ENCODE measurements around the gene PSMF1. TPM values are rescaled to one million over a fixed set of nuclear protein-coding genes. Genes with fewer than 3 reads are reported as not detected.

The PSMF1 gene
- total and polyA plus RNA-seq, 4 donors: 37.5 to 161 (median 68.2) TPM

DNA sequence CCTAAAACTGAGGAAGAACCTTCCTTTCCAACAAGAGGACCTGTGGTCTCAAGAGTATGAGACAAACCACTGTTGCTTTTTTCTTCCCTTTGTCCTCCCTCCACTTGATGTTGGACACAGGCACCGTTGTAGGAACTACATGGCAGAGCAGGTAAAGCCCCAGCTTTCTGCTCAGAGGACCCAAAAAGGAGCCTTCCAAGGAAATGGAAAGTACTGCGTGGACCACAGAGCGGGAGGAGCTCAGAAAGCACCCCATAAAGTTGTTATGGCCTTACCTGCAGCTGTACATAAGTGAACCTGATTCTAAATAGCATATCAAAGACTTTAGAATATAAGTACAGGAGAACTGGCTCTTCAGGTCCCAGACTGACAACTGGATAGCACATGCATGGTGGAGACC is 36.9 kb downstream of the PSMF1 start:
- TF ChIP-seq CTCF (IDR thresholded peaks at IDR 0.05; ENCODE audit: control extremely low read depth, extremely low read depth): no peak

GRCh38 chr20:1160496-1160895 is 42.1 kb downstream of the PSMF1 start:
- Histone ChIP-seq H3K27ac (ENCODE audit: low read depth in 1 of 2, low read length in 1 of 2) (no peak overlapping the region), H3K27me3 (ENCODE audit: control insufficient read depth in 3 of 3, insufficient read depth in 3 of 3, low read length in 2 of 3) (no peaks in the 10 kb centered on the region), H3K4me3 (no peak overlapping the region), H3K9me3 (ENCODE audit: control insufficient read depth in 4 of 4, insufficient read depth in 3 of 4, low read length in 3 of 4) (peaks cover 0 to 2% (median 0%) of the 10 kb centered on the region in 4 donors), H3K36me3 (ENCODE audit: control insufficient read depth in 4 of 4, insufficient read depth in 4 of 4, low read length in 4 of 4) (peaks cover 15 to 41% (median 26%) of the 10 kb centered on the region in 4 donors), H3K9ac (ENCODE audit: insufficient read depth in 1 of 2, low read length in 2 of 2) (no peak overlapping the region), H3K4me1 (ENCODE audit: control insufficient read depth in 5 of 5, insufficient read depth in 5 of 5, low read length in 5 of 5) (no peaks in the 10 kb centered on the region)
- WGBS, 2 donors: 98 to 99% methylated on average over 10 of the region's 10 CpGs
- TF ChIP-seq CTCF (IDR thresholded peaks at IDR 0.05; ENCODE audit: control extremely low read depth, extremely low read depth): no peak
- DNase-seq (no peak), ATAC-seq (ENCODE audit: insufficient read depth, low FRiP score) (no peak)

More for the DNA sequence above, 36.9 kb downstream of the PSMF1 start:
- Histone ChIP-seq H3K9me3 (ENCODE audit: control insufficient read depth in 4 of 4, insufficient read depth in 3 of 4, low read length in 3 of 4) (peaks cover 0 to 3% (median 0%) of the 10 kb centered on the region in 4 donors), H3K27me3 (ENCODE audit: control insufficient read depth in 3 of 3, insufficient read depth in 3 of 3, low read length in 2 of 3) (no peaks in the 10 kb centered on the region), H3K4me1 (ENCODE audit: control insufficient read depth in 5 of 5, insufficient read depth in 5 of 5, low read length in 5 of 5) (peaks cover 0 to 5% (median 0%) of the 10 kb centered on the region in 5 donors), H3K36me3 (ENCODE audit: control insufficient read depth in 4 of 4, insufficient read depth in 4 of 4, low read length in 4 of 4) (peaks cover 13 to 35% (median 26%) of the 10 kb centered on the region in 4 donors), H3K9ac (ENCODE audit: insufficient read depth in 1 of 2, low read length in 2 of 2) (no peak overlapping the region), H3K27ac (ENCODE audit: low read depth in 1 of 2, low read length in 1 of 2) (no peak overlapping the region), H3K4me3 (no peak overlapping the region)
- 98% methylated on average over 3 of the region's 3 CpGs for WGBS, 2 donors
- ATAC-seq (ENCODE audit: insufficient read depth, low FRiP score): no peak
- no peak for DNase-seq

GRCh38 chr20:1160991-1161390 is 42.6 kb downstream of the PSMF1 start:
- Histone ChIP-seq H3K27me3 (ENCODE audit: control insufficient read depth in 3 of 3, insufficient read depth in 3 of 3, low read length in 2 of 3) (no peaks in the 10 kb centered on the region), H3K9me3 (ENCODE audit: control insufficient read depth in 4 of 4, insufficient read depth in 3 of 4, low read length in 3 of 4) (no peaks in the 10 kb centered on the region), H3K36me3 (ENCODE audit: control insufficient read depth in 4 of 4, insufficient read depth in 4 of 4, low read length in 4 of 4) (peaks cover 15 to 44% (median 27%) of the 10 kb centered on the region in 4 donors), H3K4me3 (no peak overlapping the region), H3K9ac (ENCODE audit: insufficient read depth in 1 of 2, low read length in 2 of 2) (no peak overlapping the region), H3K27ac (ENCODE audit: low read depth in 1 of 2, low read length in 1 of 2) (no peak overlapping the region), H3K4me1 (ENCODE audit: control insufficient read depth in 5 of 5, insufficient read depth in 5 of 5, low read length in 5 of 5) (no peaks in the 10 kb centered on the region)
- WGBS, 2 donors: 98% methylated on average over 12 of the region's 12 CpGs
- DNase-seq: no peak
- no peak for TF ChIP-seq CTCF (IDR thresholded peaks at IDR 0.05; ENCODE audit: control extremely low read depth, extremely low read depth)
- ATAC-seq (ENCODE audit: insufficient read depth, low FRiP score): no peak

GRCh38 chr20:1163105-1163504 is 44.7 kb downstream of the PSMF1 start:
- DNase-seq (no peak), ATAC-seq (ENCODE audit: insufficient read depth, low FRiP score) (no peak)
- Histone ChIP-seq H3K4me1 (ENCODE audit: control insufficient read depth in 5 of 5, insufficient read depth in 5 of 5, low read length in 5 of 5) (no peaks in the 10 kb centered on the region), H3K27ac (ENCODE audit: low read depth in 1 of 2, low read length in 1 of 2) (no peak overlapping the region), H3K9me3 (ENCODE audit: control insufficient read depth in 4 of 4, insufficient read depth in 3 of 4, low read length in 3 of 4) (no peaks in the 10 kb centered on the region), H3K36me3 (ENCODE audit: control insufficient read depth in 4 of 4, insufficient read depth in 4 of 4, low read length in 4 of 4) (peaks cover 19 to 50% (median 33%) of the 10 kb centered on the region in 4 donors), H3K4me3 (no peak overlapping the region), H3K27me3 (ENCODE audit: control insufficient read depth in 3 of 3, insufficient read depth in 3 of 3, low read length in 2 of 3) (no peaks in the 10 kb centered on the region), H3K9ac (ENCODE audit: insufficient read depth in 1 of 2, low read length in 2 of 2) (no peak overlapping the region)
- WGBS, 2 donors: 94 to 98% methylated on average over 6 of the region's 6 CpGs
- no peak for TF ChIP-seq CTCF (IDR thresholded peaks at IDR 0.05; ENCODE audit: control extremely low read depth, extremely low read depth)
